Left hindlimb (tissue), 1 donor: ENCODE results near the gene TENM4.

Experiments
- DNase-seq: peaks from one replicate; pipeline ENCODE4 v3.0.0-alpha.2; 2018

Gene TENM4

DNA sequence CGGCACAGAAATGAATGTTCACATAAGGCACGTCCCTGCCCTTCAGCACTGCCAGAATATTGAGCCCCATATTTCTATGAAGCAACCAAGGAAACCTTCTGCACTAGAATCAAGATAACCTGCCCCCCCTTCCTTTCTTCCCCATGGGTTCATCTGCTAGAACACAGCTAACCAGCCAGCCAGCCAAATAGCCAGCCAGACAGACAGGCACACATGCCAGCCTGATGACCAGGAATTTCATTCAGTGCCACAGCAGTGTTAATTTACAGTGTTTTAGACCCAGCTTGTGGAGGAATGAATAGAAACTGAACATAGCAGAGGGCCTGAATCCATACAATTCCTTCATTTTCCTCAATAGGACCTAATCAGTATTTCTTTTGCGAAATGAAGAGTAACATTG lies 57.0 kb downstream of the TENM4 start:
- DNase-seq = no peak

DNA sequence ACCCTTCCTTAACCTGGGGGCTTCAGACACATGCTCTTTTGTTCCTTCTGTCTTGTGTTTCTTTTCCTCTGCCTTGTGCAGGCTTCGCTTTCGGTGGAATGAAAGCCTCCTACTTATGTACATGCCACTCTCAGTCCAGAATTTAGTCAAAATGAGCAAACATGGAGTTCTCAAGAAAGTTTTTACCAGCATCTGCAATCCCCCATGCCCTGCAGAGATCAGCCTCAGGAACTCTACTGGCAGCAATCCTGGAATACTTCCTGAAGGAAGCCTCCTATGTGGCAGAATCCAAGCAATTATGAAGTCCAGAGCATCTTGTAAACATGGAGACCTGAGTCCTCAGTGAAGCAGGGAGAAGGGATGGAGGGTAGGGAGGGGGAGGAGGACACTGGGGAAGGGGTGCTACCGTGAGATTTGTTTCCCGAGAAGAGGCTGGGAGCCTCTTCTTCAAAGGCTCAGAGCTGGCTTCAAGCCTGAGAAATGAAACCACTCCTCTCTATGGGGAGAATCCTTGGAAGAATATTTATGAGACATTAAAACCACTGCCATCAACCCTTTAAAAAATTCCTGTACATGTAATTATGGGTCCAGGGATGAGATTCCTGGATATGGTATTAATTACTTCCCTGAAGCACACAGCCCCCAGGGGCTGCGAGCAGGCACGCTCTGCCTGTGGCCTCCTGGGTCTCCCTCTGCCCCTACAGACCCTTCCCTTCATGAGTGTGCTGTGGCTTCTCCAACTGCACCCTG lies 58.4 kb downstream of the TENM4 start:
- no peak for DNase-seq

DNA sequence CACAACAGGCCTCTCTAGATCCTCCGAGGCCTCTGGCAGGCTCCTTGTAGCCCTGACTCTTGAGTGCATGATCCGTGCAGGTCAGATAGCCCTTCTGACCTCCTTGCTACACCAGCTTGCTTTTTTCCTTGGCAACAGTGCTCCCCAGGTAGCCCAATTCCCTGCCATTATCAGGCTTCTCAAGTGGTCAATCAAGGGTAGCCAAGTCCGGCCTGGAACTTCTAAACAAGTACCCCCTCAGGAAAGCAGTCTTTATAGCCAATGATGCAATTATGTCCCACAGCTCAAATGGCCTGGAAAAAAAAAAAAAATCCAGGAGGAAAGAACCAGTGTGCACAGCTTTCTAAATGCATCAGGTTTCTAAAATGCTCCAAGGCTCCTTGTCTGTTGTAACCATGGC lies 59.8 kb downstream of the TENM4 start:
- DNase-seq = no peak

DNA sequence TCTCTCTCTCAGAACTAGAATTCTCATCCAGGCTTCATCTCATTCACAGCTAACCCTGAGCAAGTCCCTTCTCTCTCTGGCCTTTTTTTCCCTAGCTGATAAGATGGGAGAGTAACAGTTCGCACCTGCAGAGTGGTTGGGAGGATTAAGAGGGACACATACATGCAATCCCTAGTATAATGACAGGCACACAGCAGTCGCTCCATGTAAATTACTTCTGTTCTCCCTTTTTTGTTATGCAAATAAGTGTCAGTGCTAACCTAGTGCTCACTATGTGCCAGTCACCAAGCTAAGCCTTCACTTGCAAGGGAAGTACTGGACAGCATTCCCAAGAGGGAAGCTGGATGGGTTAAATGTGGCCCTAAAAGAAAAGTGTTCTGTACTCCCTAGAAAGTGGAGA lies 63.4 kb downstream of the TENM4 start:
- DNase-seq = no peak

DNA sequence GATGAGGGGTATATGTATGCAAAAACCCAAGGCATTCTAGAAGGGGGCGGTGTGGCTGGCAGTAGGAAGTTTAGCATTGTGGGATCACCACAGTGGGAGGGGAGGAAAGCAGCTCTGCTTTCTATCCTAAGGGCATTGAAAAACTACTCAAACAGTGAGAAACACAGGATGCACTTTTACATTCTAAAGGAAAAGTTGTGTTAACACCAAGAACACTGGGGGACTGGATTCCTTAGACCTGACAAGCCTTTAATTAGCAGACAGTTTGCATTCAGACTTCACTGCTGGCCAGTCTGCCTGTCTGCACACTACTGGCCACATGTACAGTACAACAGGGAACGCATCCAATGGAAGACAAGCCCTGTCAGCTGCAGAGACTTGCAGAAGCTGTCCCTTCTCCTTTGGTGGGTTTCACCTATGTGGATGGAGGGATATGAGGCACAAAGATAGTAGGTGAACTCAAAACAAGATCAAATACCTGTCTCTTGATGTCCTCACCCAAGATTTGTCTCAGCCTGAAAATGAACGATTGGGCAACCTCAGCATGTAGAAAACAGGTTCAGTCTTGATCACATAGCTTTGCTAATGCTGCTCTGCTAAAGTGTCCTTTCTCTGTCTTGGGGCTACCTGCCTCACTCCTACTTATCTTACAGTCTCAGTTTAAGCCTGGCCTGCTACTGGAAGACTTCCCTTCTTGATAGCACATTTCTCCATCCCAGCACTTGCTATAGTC lies 64.8 kb downstream of the TENM4 start:
- no peak for DNase-seq

DNA sequence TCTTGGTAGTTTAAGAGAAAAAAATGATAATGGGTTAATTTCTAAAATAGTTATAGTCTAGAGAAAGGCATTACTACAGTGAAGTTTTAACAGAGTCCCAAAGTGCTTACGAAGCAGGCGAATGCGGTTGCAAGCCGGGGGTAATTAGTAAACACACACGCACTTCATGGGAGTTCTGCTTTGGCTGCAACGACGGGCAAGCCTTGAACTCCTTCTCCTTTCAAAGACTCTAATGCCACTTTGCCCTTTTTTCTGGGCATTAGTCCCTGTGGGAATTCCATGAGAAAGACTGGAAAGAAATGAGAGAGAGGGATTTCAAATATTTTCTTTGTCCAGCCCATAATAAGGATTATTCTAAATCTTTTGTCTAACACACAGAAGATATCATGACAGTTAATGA lies 66.1 kb downstream of the TENM4 start:
- no peak for DNase-seq

DNA sequence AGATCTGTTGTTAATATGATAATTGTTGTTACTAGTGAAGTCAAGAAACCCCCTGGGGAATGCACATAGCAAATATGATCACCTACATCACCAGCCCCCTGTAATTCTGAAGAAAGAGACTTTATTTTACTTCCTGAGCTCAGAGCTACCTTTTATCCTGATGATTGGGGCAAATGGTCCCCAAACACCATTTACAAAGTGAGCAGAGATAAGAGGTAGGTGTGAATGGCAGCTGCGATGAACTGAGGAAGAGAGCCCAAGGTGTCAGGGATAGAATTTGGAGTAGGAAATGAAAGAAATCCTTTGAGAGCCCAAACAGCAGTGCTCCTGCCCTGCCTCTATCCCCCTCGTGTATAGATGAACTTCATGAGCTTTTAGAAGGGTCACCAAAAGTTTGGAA lies 69.1 kb downstream of the TENM4 start:
- DNase-seq = no peak

DNA sequence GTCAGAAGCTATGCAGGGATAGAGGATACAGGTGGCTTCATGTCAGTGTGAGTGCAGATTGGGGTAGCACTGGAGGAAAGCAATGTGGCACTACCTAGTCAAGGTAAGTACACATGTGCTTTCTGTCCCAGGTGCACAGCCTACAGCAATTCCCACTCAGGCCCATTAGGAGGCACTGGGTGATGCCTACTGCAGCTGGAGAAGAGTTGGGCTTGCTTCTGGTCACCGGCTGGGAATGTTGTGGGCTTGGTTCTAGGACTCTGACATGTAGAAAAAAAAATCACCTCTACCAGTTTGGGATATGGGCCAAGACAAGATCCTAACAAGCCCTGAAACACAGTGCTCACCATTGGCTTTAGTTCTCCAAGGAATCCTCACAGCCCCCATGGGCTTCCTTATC lies 69.7 kb downstream of the TENM4 start:
- DNase-seq = no peak

DNA sequence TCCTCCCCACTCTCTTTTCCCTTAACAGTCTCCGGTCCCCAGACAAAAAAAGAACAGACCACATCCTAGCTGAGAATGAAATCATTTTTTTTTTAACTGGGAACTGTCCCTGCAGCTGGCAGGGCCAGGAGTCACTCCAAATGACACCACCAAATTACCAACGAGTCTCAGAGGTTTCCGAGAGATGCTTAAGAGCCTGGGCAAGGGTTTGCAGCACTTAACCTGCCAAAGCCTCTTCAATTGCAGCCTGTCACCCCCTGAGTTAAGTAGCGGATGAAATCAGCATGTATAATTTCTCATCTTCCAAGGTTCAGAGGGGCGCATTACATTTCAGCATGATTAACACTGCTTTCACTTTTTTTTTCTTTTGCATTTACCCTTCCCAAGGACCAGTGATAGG lies 71.8 kb downstream of the TENM4 start:
- no peak for DNase-seq

DNA sequence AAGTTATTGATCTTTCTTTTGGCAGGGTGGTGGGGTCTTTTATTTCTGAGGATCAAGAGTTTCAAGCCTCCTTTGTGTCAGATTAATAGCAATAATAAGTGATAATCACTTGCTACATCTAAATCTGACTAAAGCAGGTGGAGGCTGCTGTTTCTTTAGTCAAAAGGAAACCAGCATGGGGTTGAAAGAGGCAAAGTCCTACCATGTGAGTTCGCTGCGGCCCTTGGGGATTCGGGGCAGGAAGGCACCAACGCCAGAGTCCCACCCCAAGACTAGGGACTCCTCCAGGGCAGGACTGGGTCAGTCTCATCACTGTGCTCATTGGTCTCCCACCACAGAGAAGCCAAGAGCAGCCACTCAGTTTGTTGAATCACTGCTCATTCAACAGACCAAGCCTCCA lies 73.0 kb downstream of the TENM4 start:
- DNase-seq = no peak

DNA sequence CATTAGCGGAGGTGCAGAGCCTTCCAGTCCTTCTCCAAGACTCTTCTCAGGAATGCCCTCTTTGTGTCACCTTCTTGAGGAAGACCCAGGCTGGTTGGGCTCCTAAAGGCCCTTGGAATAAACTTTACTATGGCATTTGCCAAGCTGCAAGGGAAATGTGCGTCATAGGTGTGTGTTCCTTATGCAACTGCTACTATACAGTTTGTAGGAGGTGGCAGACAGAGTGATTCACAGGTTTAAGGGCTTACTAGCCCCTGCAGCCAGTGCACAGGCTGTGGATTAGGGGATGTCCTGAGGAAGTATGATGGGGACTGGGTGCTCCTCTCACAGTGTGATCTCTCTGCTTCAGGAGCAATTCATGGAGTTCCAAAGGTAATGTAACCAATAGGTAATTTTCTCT lies 74.6 kb downstream of the TENM4 start:
- no peak for DNase-seq

DNA sequence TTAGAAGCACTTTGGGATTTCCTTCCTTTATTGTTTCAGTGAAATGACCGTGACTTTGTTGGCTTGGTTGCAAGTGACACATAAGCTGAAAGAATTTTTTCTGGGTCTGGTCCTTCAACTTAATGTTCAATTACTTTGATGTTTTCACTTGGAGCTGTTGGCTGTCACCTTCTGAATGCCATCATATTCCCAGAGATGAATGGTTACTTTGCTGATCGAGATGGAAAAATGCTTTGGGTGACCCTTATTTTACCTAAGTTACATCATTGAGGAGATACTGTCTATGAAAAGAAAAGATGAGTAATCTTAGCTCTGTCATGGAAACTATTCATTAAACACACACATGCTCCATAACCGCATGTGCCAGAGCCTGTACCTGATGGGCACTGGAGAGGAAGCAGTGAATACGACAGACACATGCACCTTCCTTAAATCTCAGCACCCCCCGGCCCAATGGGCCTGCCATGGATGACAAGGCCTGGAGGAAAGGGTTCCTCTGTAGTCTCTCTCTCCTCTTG lies 76.9 kb downstream of the TENM4 start:
- DNase-seq = no peak

DNA sequence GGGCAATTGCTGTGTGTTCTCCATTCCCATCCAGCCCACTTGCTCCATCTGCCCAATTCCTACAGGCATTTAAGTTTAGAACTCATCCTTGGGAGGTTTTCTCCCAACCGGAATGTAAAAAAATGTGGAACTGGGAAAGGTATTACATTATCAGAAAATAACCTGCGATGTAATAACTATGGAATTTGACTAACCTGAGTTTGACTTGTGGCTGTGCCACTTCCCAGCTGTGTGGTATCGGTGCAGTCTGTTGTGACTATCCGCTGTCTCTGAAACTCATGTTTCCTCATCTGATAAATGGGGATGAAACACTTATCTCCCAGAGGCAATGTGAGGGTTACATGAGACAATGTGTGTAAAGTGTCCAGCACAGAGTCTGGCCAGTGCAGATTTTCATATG lies 77.6 kb downstream of the TENM4 start:
- no peak for DNase-seq

DNA sequence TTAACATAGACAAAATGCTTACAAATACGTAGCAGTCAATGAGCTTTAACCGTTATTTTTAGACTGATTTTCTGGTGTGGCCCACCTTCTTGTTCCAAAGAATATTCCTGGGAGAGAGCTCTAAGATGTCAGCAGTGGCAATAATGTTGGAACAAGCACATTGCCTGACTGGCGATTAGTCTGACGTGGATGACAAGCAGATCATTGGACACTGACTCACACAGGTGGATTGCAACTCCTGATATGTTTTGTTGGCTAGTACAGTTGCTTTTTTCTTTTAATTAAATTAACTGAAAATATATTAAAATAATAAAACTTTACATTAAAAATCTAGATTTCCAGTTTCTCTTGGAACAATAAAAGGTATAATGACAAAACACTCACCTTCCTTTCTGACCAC lies 78.0 kb downstream of the TENM4 start:
- DNase-seq = no peak

DNA sequence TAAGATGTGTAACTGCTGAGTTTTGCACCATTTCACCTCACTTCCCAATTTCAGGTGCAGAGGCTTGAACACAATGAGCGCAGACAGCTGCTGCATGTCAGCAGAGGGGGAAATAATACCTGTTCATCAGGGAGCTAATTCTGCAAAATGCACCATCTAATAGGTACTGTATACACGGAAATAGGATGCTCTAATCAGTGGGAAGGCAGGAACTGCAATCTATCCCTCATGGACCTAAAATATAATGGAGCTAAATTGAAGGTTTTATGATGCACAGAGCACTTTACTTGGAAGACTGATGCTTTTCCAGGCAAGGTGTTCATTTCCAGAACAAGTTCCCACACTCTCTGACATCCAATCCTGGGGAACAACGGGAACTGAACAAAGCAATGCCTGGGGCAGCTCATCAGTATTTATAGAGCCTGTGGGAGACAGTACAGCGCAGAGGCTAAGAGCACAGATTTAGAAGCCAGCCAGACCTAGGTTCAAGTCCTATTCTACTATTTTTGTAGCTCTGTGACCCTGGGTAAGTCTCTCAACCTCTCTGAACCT lies 78.5 kb downstream of the TENM4 start:
- DNase-seq = no peak

DNA sequence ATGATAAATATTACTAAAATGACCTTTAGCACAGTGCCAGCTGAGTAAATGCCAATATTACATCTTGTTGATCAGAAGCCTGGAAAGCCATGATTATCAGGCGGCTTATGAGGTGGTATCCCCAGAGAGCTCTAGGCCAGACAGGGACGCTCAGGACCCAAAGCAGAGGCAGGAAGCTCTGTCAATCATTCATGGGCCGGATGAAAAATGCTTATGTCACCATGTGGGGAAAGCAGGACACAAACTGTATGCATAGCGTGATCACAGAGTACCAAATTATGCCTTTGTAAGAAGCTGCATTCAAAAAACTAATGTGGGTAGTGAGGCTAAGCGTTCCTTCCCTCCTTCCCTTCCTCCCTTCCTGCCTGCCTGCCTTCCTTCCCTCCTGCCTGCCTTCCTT lies 82.6 kb downstream of the TENM4 start:
- DNase-seq = no peak

DNA sequence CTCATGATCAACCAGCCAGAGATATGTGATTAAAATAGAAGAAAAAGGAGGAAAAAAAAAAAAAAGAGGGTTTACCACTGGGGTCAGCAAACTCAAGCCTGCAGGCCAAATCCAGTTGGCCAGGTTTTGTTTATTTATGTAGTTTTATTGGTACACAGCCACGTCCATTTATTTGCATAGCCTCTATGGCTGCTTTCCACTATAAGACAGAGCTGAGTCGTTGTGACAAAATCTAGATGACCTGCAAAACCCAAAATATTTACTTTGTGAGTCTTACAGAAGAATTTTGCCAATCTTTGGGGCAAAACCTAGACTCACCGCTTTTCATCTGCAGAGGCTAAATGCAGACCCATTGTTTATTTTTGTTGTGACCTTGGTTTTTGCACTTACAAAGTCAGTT lies 87.1 kb downstream of the TENM4 start:
- DNase-seq = no peak

DNA sequence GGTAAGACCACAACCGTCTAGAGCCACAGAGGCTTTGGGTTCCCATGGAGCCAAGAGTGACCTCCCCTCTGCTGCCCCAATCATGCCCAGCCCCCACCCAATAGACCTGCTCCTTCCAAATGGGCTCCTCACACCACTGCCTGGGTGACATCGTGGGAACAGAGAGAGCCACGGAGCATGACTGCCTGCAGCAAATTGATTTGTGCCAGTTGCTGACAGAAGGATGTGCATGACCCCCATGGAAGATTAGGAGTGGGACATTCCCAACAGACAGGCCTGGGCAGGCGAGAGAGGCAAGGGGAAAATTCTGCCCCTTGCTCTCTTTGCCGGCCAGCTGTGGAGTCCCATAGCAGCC lies 88.5 kb downstream of the TENM4 start:
- DNase-seq = peak; percentile 36

DNA sequence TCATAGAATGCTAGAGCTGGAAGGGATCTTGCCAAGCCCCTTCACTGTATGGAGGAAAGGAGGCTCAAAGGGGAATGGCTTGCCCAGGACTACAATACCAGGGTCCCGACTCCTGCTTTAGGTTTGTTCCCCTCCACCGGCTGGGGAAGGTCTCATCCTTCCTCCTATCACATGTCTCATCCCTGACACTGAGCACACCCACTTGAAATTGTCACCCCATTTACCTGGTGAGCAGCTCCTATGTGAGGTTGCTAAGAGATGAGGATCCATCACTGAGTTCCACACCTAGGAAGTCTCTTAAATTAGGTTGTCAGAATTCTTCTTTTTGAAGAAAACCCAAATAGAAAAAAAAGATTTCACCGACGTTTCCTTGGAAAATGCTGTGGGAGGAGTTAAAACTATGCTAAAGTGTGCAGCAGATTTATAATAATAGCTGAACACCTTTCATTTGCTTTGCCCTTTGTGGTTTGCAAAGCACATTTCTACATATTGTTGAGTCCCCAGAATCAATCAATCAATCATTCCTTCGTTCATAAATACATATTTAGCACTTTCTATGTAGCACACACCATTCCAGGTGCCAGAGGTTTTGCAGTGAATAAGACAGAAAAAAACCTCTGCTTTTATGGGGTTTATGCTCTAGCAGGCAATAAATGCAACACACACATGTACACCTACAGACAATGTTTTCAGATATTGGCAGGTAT lies 91.7 kb downstream of the TENM4 start:
- DNase-seq = no peak

DNA sequence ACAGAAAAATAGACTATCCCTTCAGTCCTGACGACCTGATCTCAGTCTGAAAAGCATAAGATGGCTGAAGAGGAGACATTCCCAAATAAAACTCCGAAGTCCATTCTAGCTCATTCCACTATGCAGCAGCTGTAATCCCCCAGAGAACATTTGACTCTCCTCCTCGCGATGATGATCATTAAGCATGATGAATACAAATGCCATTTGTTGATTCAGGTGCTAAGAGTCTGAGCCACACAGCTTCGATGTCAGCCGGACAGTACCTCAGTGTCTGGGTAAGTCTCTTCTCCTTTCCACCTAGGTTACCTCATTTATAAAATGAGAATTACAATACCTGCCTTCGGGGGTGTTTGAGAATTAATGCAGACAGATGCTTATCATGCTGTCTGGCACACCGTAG lies 94.8 kb downstream of the TENM4 start:
- no peak for DNase-seq

DNA sequence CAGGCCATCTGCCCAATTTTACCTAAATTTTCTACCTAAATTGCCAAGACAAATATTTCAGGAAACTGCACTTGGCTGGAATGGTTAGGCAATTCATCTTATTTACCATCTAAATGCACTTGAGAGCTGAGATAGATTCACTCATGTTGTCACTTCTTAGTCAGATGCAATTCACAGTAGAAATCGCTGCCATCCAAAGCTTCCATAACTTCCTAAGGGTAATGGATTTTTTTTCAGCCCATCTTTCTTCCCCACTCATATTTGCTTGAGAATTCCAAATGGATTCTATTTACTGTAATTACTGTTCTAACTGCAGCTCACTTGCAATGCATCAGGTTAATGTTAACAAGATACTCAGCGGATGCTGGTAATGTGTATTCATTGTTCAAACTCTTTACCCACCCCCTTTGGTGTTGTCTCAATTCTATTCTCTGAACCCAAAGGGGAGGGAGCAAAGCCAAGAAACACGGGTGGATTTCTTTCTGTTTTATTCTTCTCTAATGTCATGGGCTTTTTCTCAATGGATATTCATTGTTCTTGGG lies 96.0 kb downstream of the TENM4 start:
- no peak for DNase-seq

DNA sequence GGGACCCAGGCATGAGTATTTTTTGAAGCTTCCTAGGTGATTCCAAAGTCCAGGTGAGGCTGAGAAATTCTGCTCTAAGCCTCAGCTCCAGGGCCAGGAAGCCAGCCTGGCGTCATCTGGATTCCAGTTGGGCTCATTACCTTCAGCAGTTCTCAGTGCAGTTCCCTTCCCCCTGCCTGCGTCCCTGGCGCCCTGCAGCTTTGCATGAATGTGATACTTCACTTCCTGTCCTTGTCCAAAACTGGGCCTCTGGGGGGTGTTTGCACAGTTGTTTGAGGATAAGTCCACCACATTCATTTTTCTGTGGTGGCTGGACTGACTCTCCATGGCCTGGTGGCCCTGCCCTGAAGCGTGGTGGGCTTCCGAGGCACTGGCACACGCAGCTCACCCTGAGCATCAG lies 98.1 kb downstream of the TENM4 start:
- DNase-seq = no peak

DNA sequence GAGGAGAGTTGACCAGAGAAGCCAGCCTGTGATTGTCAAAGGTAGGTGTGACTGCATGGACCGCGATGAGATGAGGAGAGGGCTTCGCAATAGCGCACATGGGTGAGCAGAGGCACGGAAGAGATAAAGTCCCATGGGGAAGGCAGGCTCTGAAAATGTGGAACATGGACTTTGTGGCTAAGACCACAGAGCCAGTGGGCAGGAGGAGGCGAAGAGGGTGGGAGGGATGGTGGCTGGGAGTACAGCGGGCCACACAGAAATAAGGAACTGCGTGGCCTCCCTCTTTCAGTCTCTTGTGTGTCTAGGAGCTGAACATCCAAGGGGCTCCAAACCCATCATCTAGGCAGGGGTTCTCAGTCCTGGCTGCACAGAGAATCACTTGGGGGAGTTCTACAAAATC lies 98.6 kb downstream of the TENM4 start:
- DNase-seq = no peak
